A549 treated with AZD9567 at 1 μM for 4 hours (cell line): ENCODE data around the gene MR1. TPM values are rescaled to one million over a fixed set of nuclear protein-coding genes. Genes with fewer than 3 reads are reported as not detected.

ENCODE experiments used
- total RNA-seq: library from RNA; stranded (reverse); fragments of 200-300 nt; extraction: Qiagen RNA extraction; gene quantifications from 5 replicates; pipeline ENCODE4 v1.2.3, GENCODE V29; 2022; ENCODE audit not compliant: insufficient read depth

MR1 gene
- 5.6 to 8.8 TPM (median 6.3 TPM) in 5 replicates for total RNA-seq

GRCh38 chr1:181033799-181034451 lies at the start of gene MR1:
TSS of gene MR1 (plus strand) at chr1:181033983. CDS start at chr1:181034008, 25 bp downstream.

DNA sequence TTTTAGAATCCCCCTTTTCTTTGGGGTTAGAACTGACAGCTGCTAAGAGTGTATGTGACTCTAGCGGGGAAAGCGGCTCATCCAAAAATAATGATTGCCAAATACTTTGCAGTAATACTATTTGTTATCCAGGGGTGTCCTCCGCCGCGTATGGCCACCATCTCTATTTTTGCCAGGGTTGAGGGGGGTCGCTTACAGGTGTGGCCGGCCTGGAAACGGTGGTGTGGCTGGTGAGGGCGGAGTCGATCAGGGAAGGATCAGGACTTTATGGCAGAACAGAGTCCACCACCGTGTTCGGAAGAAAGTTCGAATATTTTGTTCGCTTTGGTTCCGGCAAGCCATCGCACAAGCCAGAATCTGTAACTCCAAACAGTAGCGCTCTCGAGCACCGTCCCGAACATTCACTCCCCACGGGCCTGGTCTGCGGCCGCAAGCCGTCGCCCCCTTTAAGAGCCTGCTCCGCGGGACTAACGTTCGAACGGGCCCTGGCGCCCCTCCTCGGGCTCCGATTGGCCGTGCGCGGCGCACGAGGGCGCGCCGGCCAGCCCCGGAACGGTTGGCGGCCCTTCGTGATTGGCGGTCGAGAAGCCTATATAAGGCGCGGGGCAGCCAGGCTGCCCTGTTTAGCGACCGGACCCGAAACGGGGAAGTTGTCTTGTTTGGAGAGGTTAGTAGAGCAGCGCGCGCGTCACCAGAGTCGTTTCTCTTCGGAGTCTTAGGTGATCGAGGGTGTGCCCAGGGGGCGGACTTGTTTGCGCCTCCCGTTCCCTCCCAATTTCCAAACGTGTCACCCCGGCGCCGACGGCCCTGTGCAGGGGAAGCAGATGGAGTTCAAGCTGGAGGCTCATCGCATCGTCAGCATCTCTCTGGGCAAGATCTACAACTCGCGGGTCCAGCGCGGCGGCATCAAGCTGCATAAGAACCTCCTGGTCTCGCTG lies 54.6 kb downstream of the MR1 start, which contains the start of gene IER5:
Gene IER5 (plus strand): TSS at position 622 of the 938 bp plus-strand sequence. CDS start 203 bp downstream, at position 825.

Other genes starting within 250 kb of the MR1 start
- gene KIAA1614, start 121.1 kb upstream of the MR1 start, total RNA-seq = 0.85 to 1.3 TPM (median 1.1 TPM) in 4 of 5 replicates, not detected in the other
- gene STX6, start 11.1 kb upstream of the MR1 start, total RNA-seq = 12.5 to 13.8 TPM (median 12.8 TPM) in 5 replicates
- gene IER5, start 54.7 kb downstream of the MR1 start, total RNA-seq = 21.2 to 40.6 TPM (median 37.6 TPM) in 5 replicates